Activated B cell treated with CpG ODN at 0.5 μM for 24 hours (primary cell): ENCODE data around the gene PPP1R7. TPM values are rescaled to one million over a fixed set of nuclear protein-coding genes. Genes with fewer than 3 reads are reported as not detected.

Experiments
- ATAC-seq: fragments of 200-7000 bp; cut with Tn5 transposase; one replicate; pipeline ENCODE4 v1.10.0; 2021; ENCODE audit warnings: low read depth, mild to moderate bottlenecking, moderate library complexity
- CTCF ChIA-PET: fragments of 350-600 bp; sonication (Branson Sonifier 250); formaldehyde crosslinking; loops from one replicate; lab custom pipeline; 2021; ENCODE audit warnings: antibody characterized with exemption; lab: Charles Lee
- POLR2A ChIA-PET: fragments of 350-600 bp; sonication (Branson Sonifier 250); formaldehyde crosslinking; loops from one replicate; lab custom pipeline; 2021; ENCODE audit warnings: antibody characterized with exemption; lab: Charles Lee
- DNase-seq: peaks from one replicate; pipeline ENCODE4 v3.0.0; 2022
- H3K27ac Mint-ChIP-seq: one replicate; pipeline ENCODE4 v1.8.0; 2020; ENCODE audit warnings: mixed read lengths
- H3K27me3 Mint-ChIP-seq: one replicate; pipeline ENCODE4 v1.8.0; 2021; ENCODE audit warnings: mixed read lengths
- H3K36me3 Mint-ChIP-seq: one replicate; pipeline ENCODE4 v1.8.0; 2021; ENCODE audit warnings: low read depth, mixed read lengths
- H3K4me1 Mint-ChIP-seq: one replicate; pipeline ENCODE4 v1.8.0; 2021; ENCODE audit warnings: mixed read lengths
- H3K4me3 Mint-ChIP-seq: one replicate; pipeline ENCODE4 v1.8.0; 2020; ENCODE audit warnings: mild to moderate bottlenecking, mixed read lengths
- H3K9me3 Mint-ChIP-seq: one replicate; pipeline ENCODE4 v1.8.0; 2020; ENCODE audit warnings: mixed read lengths
- intact Hi-C: fragments of 100-400 bp; cut with micrococcal nuclease; formaldehyde crosslinking; loops from one replicate; pipeline ENCODE4 v1.15.1; 2024
- total RNA-seq: library from RNA; stranded (reverse); gene quantifications from 2 replicates; pipeline ENCODE4 v1.2.3, GENCODE V29; 2022
- TF ChIP-seq, protein P1 (sequence below): fragments of 200-600 bp; IDR thresholded peaks from one replicate; pipeline ENCODE4 v1.8.0; 2022; ENCODE audit warnings: antibody characterized with exemption, mild to moderate bottlenecking

The PPP1R7 gene
- total RNA-seq, 1 donor from 2014 or later, result 72.0 TPM

DNA sequence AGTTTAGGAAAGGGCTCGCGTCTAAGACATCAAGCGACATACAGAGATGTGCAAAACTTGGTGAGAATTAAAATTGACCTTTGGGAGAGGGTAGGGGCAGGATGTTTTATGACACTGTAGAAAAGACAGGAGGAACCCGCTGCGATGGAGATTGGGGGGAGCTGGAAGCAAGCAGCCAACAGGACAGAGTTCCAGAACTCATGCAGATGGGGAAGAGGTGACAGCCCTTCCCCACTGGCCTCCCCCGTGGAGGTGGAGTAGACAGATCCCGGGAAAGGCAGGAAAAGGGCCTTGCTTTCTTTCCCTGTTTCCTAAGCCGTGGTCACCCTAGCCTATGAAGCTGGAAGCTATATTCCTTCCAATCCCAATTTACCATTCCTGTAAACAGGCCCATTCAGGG lies 77.3 kb downstream of the PPP1R7 start:
- no peak for ATAC-seq
- CTCF ChIA-PET, result no interaction called here
- POLR2A ChIA-PET, result no interaction called here
- H3K4me1 Mint-ChIP-seq, result no peaks in the 10 kb centered on the region
- no peak overlapping the region for H3K27ac Mint-ChIP-seq
- no peaks in the 10 kb centered on the region for H3K27me3 Mint-ChIP-seq
- DNase-seq, result no peak
- peaks cover 64% of the 10 kb centered on the region for H3K36me3 Mint-ChIP-seq
- H3K9me3 Mint-ChIP-seq, result no peaks in the 10 kb centered on the region
- intact Hi-C loops, result no loop called here
- TF ChIP-seq, protein P1, sequence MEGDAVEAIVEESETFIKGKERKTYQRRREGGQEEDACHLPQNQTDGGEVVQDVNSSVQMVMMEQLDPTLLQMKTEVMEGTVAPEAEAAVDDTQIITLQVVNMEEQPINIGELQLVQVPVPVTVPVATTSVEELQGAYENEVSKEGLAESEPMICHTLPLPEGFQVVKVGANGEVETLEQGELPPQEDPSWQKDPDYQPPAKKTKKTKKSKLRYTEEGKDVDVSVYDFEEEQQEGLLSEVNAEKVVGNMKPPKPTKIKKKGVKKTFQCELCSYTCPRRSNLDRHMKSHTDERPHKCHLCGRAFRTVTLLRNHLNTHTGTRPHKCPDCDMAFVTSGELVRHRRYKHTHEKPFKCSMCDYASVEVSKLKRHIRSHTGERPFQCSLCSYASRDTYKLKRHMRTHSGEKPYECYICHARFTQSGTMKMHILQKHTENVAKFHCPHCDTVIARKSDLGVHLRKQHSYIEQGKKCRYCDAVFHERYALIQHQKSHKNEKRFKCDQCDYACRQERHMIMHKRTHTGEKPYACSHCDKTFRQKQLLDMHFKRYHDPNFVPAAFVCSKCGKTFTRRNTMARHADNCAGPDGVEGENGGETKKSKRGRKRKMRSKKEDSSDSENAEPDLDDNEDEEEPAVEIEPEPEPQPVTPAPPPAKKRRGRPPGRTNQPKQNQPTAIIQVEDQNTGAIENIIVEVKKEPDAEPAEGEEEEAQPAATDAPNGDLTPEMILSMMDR, result no peak
- H3K4me3 Mint-ChIP-seq, result no peak overlapping the region

DNA sequence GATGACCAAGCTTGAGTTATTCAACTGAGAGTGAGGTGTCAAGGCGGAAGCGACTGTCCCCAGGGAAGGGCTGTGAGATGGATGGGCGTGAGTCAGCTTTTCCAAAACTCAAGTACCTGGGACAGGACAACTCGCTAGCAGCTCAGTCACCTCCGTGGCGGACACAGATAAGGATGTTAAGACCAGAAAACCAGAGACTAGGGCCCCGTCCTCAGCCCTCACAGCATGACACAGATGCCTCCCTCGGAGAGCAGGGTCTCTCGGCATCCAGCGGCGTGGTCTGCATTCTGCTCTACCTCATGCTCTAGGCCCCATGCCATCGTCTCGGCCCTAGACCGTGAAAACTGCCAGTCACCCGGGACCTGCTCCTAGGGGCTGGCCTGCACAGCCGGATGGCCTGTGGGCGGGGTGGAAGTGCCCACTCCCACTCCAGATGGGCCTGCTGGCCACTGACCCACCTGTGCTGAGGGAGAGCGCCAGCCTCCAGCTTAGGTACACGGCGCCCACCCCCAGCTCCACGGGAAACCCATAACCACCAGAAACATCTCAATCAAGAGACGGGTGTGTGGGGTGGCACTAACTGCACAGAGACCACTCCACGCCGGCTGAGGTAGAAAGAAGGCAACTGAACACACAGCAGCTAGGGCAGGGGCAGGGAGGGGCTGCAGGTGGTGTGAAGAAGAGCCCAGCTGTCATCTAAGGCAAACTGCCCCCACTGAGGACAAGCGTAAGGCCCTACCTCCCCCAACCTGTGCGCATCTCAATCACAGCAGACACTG lies 78.0 kb downstream of the PPP1R7 start:
- Mint-ChIP-seq H3K4me1 (no peaks in the 10 kb centered on the region), H3K27ac (no peak overlapping the region), H3K9me3 (no peaks in the 10 kb centered on the region), H3K36me3 (peaks cover 71% of the 10 kb centered on the region), H3K27me3 (no peaks in the 10 kb centered on the region), H3K4me3 (no peak overlapping the region)
- ATAC-seq (no peak), DNase-seq (no peak)
- CTCF ChIA-PET, result no interaction called here
- POLR2A ChIA-PET, result no interaction called here
- intact Hi-C loops, result no loop called here
- TF ChIP-seq, protein P1, result no peak

DNA sequence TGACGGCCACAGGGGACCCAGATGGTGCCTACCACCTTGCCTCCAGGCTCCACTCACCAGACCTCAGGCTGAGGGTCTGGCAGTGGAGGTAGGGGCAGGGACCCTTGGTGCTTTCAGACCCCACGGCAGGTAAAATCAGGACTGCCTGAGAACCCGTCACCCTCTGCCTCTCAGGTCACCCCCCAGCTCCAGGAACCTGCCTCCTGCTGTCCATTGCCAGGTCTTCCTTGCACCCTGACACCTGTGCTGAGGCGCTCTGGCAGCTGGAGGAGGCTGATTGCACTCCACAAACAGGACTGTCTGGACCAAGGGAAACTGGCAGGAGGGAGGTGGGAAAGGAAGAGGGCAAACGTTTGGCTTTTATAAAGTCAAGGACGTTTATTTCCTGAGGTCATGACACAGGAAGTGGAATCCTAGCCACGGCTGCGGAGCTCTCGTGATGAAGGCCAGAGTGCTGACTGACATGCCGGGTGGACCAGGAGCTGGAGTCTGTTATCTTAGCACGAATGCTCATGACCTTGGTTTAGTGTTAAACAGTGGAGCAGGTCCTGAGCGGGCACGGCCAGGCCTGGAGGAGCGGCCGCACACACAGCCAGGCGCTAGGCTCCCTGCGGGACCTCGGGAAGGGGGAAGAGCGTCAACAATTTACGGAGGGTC lies 78.7 kb downstream of the PPP1R7 start:
- Mint-ChIP-seq H3K4me1 (no peaks in the 10 kb centered on the region), H3K9me3 (no peaks in the 10 kb centered on the region), H3K27ac (no peak overlapping the region), H3K27me3 (no peaks in the 10 kb centered on the region), H3K4me3 (no peak overlapping the region), H3K36me3 (peaks cover 78% of the 10 kb centered on the region)
- intact Hi-C loops, result no loop called here
- DNase-seq, result no peak
- TF ChIP-seq, protein P1, result no peak
- ATAC-seq, result no peak
- ChIA-PET POLR2A (interaction anchor here (0.6 kb wide), 1 partner anchor 150 kb away, joined by 3 read pairs; no protein-coding TSS in a partner anchor), CTCF (no interaction called here)

DNA sequence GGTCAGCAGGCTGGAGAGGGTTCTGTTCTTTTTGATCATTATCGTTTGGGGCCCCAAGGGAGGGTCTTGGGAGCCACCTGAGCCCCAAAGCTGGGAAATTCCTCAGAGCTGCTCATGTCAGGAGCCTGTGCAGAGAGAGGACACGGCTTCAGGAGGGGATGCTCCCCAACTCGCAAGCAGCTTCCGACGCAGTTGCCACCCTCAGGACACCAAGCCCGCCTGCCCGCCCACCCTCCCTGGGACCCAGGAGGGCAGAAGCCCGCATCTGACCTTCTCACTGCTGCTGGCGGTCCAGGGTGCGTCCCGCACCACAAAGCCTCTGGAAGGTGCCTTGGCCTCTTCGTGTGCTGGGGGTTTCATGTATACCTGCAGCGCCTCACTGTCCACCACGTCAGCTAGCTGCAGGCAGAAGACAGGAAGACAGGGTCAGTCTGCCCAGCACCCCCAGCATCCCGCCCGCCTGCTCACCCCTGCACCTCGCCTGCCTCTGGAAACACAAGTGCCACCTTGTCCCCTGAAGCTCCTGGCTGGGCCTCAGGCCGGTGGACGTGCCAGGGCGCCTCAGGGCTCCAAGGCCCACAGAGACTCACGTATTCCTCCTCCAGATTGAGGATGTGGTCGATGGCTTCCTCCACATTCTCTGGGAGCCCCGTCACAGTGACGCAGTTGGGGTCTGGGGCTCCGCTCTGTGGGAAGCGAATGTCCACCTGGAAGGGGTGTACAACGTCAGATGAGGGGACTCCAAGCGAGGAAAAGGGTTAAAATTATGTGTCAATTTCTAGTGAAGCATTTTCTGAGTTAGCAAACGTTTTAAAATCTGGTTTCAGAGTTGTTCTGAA lies 79.5 kb downstream of the PPP1R7 start:
- Mint-ChIP-seq H3K36me3 (peaks cover 86% of the 10 kb centered on the region), H3K4me1 (no peaks in the 10 kb centered on the region), H3K27ac (no peak overlapping the region), H3K9me3 (no peaks in the 10 kb centered on the region), H3K27me3 (no peaks in the 10 kb centered on the region), H3K4me3 (no peak overlapping the region)
- POLR2A ChIA-PET, result interaction anchor here (0.6 kb wide), 1 partner anchor 151 kb away, joined by 3 read pairs; no protein-coding TSS in a partner anchor
- ATAC-seq, result no peak
- DNase-seq, result no peak
- TF ChIP-seq, protein P1, result no peak
- CTCF ChIA-PET, result no interaction called here
- intact Hi-C loops, result no loop called here
